Sigmoid colon (tissue), 7 donors: ENCODE measurements around the gene LYPD6. TPM values are rescaled to one million over a fixed set of nuclear protein-coding genes. Genes with fewer than 3 reads are reported as not detected.

Source experiments
- DNase-seq: peaks from one replicate; pipeline ENCODE4 v3.0.0-alpha.2; 2019
- H3K27ac ChIP-seq, 4 donors: fragments of 200-600 bp; sonication (generic); one replicate each; pipeline ENCODE4 v1.5.1; 2016 to 2019; ENCODE audit warnings: mild to moderate bottlenecking in 1 of 4
- H3K27me3 ChIP-seq, 3 donors: fragments of 200-600 bp; sonication (generic); one replicate each; pipeline ENCODE4 v1.5.1; 2019; ENCODE audit warnings: mild to moderate bottlenecking in 1 of 3
- H3K36me3 ChIP-seq, 4 donors: fragments of 200-600 bp; sonication (generic); one replicate each; pipeline ENCODE4 v1.5.1; 2016 to 2019
- H3K4me1 ChIP-seq, 4 donors: fragments of 200-600 bp; sonication (generic); one replicate each; pipeline ENCODE4 v1.5.1; 2017 to 2019
- H3K4me3 ChIP-seq, 4 donors: fragments of 200-600 bp; sonication (generic); one replicate each; pipeline ENCODE4 v1.5.1; 2017 to 2019; ENCODE audit warnings: mild to moderate bottlenecking in 2 of 4, moderate library complexity in 1 of 4
- H3K9me3 ChIP-seq, 4 donors: fragments of 200-600 bp in 3 of 4; sonication (generic) in 3 of 4; one replicate each; pipeline versions ENCODE4 v1.5.1 to v1.6.1; 2013 to 2019
- EP300 ChIP-seq, 4 donors: sonication (generic); formaldehyde crosslinking; IDR thresholded peaks; one replicate each; pipeline ENCODE4 v1.6.1; 2017; ENCODE audit warnings: antibody characterized with exemption in 4 of 4
- POLR2A ChIP-seq, 2 donors: fragments of 450-650 bp; IDR thresholded peaks; one replicate each; pipeline ENCODE4 v1.6.1; 2016; ENCODE audit warnings: antibody characterized with exemption in 2 of 2, mild to moderate bottlenecking in 2 of 2, moderate library complexity in 2 of 2
- POLR2AphosphoS5 ChIP-seq, 4 donors: sonication (generic); formaldehyde crosslinking; IDR thresholded peaks; one replicate each; pipeline ENCODE4 v1.6.1; 2017; ENCODE audit warnings: antibody characterized with exemption in 4 of 4
- WGBS, 2 donors: extraction: QIAGEN DNeasy Blood & Tissue Kit; methylation state at CpG; one replicate each; pipeline ENCODE4 v1.1.7; 2013; 5-methylcytosine and 5-hydroxymethylcytosine counted together
- intact Hi-C: fragments of 100-400 bp; cut with DNase I; formaldehyde crosslinking; loops from one replicate; pipeline ENCODE4 v1.15.1; 2023
- polyA plus RNA-seq, 3 donors: library from polyadenylated mRNA; stranded (reverse); fragments of 200-250 nt; gene quantifications; one replicate each; pipeline ENCODE4 v1.2.3, GENCODE V29; 2013
- total RNA-seq, 4 donors: library from RNA; depleted of rRNA; stranded (reverse); fragments of >200 nt; gene quantifications; one replicate each; pipeline ENCODE4 v1.1.0, GENCODE V29; 2016
- TF ChIP-seq, protein P1 (sequence below), 4 experiments: fragments of 450-650 bp in 3 of 4; fragments of 200-600 bp in 1 of 4; IDR thresholded peaks; one replicate each; pipeline ENCODE4 v1.5.1; 2016 to 2019; ENCODE audit warnings: antibody characterized with exemption in 4 of 4, mild to moderate bottlenecking in 3 of 4, moderate library complexity in 2 of 4
- donor health status: healthy with polysubstance abuse.
- donor health status: Bipolar disorder and iron deficiency.
- donor health status: healthy.

The LYPD6 gene
- total and polyA plus RNA-seq, 7 donors, result 1.0 to 2.0 (median 1.4) TPM

DNA sequence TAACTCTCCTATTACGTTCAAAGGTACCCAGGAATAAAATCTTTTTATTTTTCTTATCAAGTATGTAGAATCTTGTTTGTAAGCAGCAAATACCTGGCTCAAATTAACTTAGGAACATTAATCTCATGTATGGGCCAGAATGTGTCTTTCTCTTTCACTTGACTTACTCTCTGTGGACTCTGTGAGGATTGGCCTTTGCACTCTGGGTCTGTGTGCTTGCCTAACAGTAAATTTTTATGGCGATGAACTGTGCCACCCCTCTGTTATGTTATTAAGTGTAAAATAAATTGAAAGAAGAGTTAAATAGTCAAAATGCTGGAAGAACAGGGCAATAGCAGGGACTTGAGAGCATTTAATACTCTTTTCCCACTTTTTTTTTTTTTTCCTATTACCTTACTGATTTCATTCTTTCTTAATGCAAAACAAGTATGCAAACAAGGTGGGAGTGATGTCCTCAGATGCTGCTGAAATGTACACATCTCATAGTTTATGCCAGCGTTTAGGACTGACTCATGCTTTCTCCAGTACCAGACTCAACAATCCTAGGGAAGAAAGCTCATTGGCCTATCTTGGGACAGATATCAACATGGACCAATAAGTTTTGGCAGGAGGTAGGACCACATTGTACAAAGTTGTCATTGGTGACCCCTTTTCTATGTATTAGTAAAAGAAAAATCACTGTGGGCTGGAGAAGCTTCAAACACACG lies 25.5 kb downstream of the LYPD6 start:
- Histone ChIP-seq H3K36me3 (no peaks in the 10 kb centered on the region), H3K27ac (no peak overlapping the region), H3K4me1 (peaks cover 0 to 7% (median 0%) of the 10 kb centered on the region in 4 donors), H3K4me3 (no peak overlapping the region), H3K9me3 (no peaks in the 10 kb centered on the region), H3K27me3 (no peaks in the 10 kb centered on the region)
- 39 to 72% methylated on average over 4 of the region's 4 CpGs for WGBS, 2 donors
- TF ChIP-seq EP300 (IDR thresholded peaks at IDR 0.05) (no peak), POLR2A (IDR thresholded peaks at IDR 0.05) (no peak), POLR2AphosphoS5 (IDR thresholded peaks at IDR 0.05) (no peak)
- TF ChIP-seq, protein P1, sequence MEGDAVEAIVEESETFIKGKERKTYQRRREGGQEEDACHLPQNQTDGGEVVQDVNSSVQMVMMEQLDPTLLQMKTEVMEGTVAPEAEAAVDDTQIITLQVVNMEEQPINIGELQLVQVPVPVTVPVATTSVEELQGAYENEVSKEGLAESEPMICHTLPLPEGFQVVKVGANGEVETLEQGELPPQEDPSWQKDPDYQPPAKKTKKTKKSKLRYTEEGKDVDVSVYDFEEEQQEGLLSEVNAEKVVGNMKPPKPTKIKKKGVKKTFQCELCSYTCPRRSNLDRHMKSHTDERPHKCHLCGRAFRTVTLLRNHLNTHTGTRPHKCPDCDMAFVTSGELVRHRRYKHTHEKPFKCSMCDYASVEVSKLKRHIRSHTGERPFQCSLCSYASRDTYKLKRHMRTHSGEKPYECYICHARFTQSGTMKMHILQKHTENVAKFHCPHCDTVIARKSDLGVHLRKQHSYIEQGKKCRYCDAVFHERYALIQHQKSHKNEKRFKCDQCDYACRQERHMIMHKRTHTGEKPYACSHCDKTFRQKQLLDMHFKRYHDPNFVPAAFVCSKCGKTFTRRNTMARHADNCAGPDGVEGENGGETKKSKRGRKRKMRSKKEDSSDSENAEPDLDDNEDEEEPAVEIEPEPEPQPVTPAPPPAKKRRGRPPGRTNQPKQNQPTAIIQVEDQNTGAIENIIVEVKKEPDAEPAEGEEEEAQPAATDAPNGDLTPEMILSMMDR (IDR thresholded peaks at IDR 0.05), result no peak
- DNase-seq, result no peak
- intact Hi-C loops, result no loop called here

DNA sequence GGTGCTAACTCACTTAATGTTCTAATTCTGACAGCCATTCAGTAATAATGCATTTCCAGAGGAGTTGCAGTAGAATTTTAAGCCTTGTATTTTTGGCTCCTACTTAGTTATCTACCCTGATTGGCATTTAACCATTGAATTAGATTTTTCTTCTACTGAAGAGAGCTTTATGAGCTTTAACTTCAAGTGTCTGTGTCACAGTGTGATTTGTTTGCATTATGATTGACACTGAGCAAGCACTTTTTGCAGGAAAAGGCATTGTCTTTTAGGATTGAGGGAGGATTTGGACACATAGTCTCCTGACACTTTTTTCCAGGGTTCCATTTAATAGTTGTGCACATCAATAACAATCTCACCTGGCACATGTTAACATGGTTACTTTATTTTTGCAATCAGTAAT lies 26.7 kb downstream of the LYPD6 start:
- no peak overlapping the region for H3K27ac ChIP-seq
- no peak overlapping the region for H3K4me3 ChIP-seq
- DNase-seq, result no peak
- peaks cover 0 to 7% (median 0%) of the 10 kb centered on the region in 4 donors for H3K4me1 ChIP-seq
- intact Hi-C loops, result no loop called here
- H3K36me3 ChIP-seq, result no peaks in the 10 kb centered on the region
- no peaks in the 10 kb centered on the region for H3K9me3 ChIP-seq
- H3K27me3 ChIP-seq, result no peaks in the 10 kb centered on the region
- TF ChIP-seq POLR2A (IDR thresholded peaks at IDR 0.05), result no peak
- TF ChIP-seq POLR2AphosphoS5 (IDR thresholded peaks at IDR 0.05), result no peak
- TF ChIP-seq, protein P1 (IDR thresholded peaks at IDR 0.05), result no peak
- no peak for TF ChIP-seq EP300 (IDR thresholded peaks at IDR 0.05)

DNA sequence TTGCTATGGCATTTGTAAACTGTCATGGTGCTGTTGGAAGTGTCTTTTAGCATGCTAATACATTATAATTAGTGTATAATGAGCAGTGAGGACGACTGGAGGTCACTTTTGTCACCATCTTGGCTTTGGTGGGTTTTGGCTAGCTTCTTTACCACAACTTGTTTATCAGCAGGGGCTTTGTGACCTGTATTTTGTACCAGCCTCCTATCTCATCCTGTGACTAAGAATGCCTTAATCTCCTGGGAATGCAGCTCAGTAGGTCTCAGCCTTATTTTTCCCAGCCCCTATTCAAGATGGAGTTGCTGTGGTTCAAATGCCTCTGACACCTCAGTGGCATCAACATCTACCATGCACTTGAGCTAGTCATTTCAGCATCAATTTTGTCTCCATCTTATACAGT lies 29.7 kb downstream of the LYPD6 start:
- H3K27ac ChIP-seq, result no peak overlapping the region
- H3K9me3 ChIP-seq, result no peaks in the 10 kb centered on the region
- intact Hi-C loops, result no loop called here
- TF ChIP-seq, protein P1 (IDR thresholded peaks at IDR 0.05), result no peak
- TF ChIP-seq POLR2AphosphoS5 (IDR thresholded peaks at IDR 0.05), result no peak
- no peak for TF ChIP-seq EP300 (IDR thresholded peaks at IDR 0.05)
- TF ChIP-seq POLR2A (IDR thresholded peaks at IDR 0.05), result no peak
- no peak for DNase-seq
- H3K27me3 ChIP-seq, result no peaks in the 10 kb centered on the region
- no peak overlapping the region for H3K4me3 ChIP-seq
- WGBS, 2 donors, result 34 to 45% methylated on average over 1 of the region's 1 CpG
- no peaks in the 10 kb centered on the region for H3K4me1 ChIP-seq
- no peaks in the 10 kb centered on the region for H3K36me3 ChIP-seq

DNA sequence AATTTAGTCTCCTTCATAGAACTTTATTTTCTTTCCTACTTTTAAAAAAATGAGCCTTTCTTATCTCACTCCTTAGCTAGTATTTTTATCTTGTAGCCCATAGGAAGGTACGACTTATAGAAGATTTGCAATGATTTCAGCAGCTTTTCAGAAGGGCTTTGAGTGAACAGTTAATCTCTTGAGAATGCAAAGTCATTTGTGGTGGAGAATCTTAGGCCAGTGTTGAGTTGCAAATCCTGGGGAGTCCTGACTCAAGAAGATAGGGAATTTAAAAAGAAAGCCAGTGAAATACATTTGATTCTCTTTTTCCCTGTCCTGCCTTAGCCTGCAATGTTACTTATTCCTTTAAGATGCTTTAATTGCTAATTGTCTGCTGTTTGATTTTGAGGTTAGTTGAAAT lies 33.6 kb downstream of the LYPD6 start:
- Histone ChIP-seq H3K9me3 (no peaks in the 10 kb centered on the region), H3K4me3 (no peak overlapping the region), H3K4me1 (peaks cover 0 to 9% (median 3%) of the 10 kb centered on the region in 4 donors), H3K27me3 (no peaks in the 10 kb centered on the region), H3K36me3 (no peaks in the 10 kb centered on the region), H3K27ac (no peak overlapping the region)
- TF ChIP-seq EP300 (IDR thresholded peaks at IDR 0.05) (no peak), POLR2AphosphoS5 (IDR thresholded peaks at IDR 0.05) (no peak), POLR2A (IDR thresholded peaks at IDR 0.05) (no peak)
- TF ChIP-seq, protein P1 (IDR thresholded peaks at IDR 0.05), result no peak
- no peak for DNase-seq
- intact Hi-C loops, result no loop called here
- 79 to 87% methylated on average over 1 of the region's 1 CpG for WGBS, 2 donors

DNA sequence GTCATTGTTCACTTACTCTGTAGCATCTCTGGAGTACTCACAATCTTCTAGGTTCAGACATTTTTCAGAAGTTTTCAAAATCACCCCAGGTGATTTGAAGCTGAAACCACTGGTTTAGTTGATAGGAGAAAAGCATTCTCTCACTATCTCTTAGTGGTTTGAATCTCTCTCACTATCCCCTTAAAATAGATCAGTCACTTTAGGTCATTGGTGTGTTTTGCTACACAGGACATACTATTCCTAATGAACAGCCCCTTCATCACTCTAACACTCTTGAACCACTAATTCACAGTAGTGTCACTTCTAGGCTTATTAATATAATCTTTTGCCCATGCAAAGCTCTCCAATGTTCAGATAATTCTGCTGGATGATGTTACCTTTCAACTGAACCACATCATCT lies 34.5 kb downstream of the LYPD6 start:
- intact Hi-C loops, result no loop called here
- H3K9me3 ChIP-seq, result no peaks in the 10 kb centered on the region
- no peaks in the 10 kb centered on the region for H3K27me3 ChIP-seq
- H3K27ac ChIP-seq, result no peak overlapping the region
- DNase-seq, result no peak
- H3K4me3 ChIP-seq, result no peak overlapping the region
- no peaks in the 10 kb centered on the region for H3K36me3 ChIP-seq
- peaks cover 0 to 9% (median 3%) of the 10 kb centered on the region in 4 donors for H3K4me1 ChIP-seq
- TF ChIP-seq POLR2A (IDR thresholded peaks at IDR 0.05) (no peak), POLR2AphosphoS5 (IDR thresholded peaks at IDR 0.05) (no peak), EP300 (IDR thresholded peaks at IDR 0.05) (no peak)
- TF ChIP-seq, protein P1 (IDR thresholded peaks at IDR 0.05), result no peak
